ENCODE data around the gene SEPTIN8. TPM values are rescaled to one million over a fixed set of nuclear protein-coding genes. Genes with fewer than 3 reads are reported as not detected.

SEPTIN8 gene
- total and polyA plus RNA-seq, 2 donors (not counting 1 experiment from before 2014, with no cell fraction given): 4.0 to 5.9 TPM

DNA sequence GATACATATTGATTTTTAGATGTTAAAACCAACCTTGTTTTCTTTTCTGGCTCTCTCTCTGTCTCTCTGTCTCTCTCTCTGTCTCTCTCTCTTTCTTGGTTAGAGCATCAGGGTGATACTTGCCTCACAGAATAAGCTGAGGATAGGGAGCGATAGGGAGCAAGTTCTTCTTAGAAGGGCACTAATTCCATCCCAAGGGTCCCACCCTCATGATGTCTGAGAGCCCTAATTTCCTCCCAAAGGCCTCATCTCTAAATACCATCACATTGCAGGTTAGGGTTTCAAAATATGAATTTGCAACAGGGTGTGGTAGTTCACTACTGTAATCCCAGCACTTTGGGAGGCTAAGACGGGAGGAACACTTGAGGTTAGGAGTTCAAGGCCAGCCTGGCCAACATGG, 34.9 kb downstream of the SEPTIN8 start:
- Histone ChIP-seq H3K4me3 (ENCODE audit: control extremely low read depth in 1 of 5, extremely low read depth in 1 of 5, insufficient read depth in 1 of 5, low read depth in 2 of 5, low read length in 4 of 5) (no peak overlapping the region), H4K20me1 (ENCODE audit: control insufficient read depth, insufficient read depth, low read length, poor library complexity, severe bottlenecking) (no peaks in the 10 kb centered on the region), H3K27ac (ENCODE audit: low read length in 2 of 2) (no peak overlapping the region), H3K79me2 (ENCODE audit: control insufficient read depth, insufficient read depth, low read length) (peaks cover under 1% of the 10 kb centered on the region), H3K27me3 (replicated peaks in 1 of 4; ENCODE audit: control extremely low read depth in 1 of 4, control insufficient read depth in 3 of 4, insufficient read depth in 4 of 4, low read length in 3 of 4) (peaks cover 0 to 30% (median 18%) of the 10 kb centered on the region in 4 experiments), H3K9me3 (ENCODE audit: control extremely low read depth in 1 of 3, control insufficient read depth in 2 of 3, insufficient read depth in 1 of 3, low read length in 2 of 3) (peaks cover 3 to 9% (median 4%) of the 10 kb centered on the region in 3 donors), H3K9ac (ENCODE audit: low read length) (no peak overlapping the region), H3K36me3 (replicated peaks in 1 of 2; ENCODE audit: control extremely low read depth in 1 of 2, control insufficient read depth in 1 of 2, extremely low read depth in 1 of 2, insufficient read depth in 2 of 2, low read length in 1 of 2) (no peaks in the 10 kb centered on the region), H2AFZ (ENCODE audit: insufficient read depth, low read depth, low read length, poor library complexity, severe bottlenecking) (no peak overlapping the region), H3K4me1 (ENCODE audit: control insufficient read depth in 2 of 2, insufficient read depth in 2 of 2, low read length in 2 of 2) (peaks cover 9 to 13% of the 10 kb centered on the region in 2 donors), H3K4me2 (replicated peaks; ENCODE audit: low read depth, low read length, poor library complexity, severe bottlenecking) (no peak overlapping the region)
- no peak for TF ChIP-seq EZH2 (IDR thresholded peaks at IDR 0.05; ENCODE audit: borderline replicate concordance, insufficient read depth, low read depth, low read length, poor library complexity, severe bottlenecking)
- TF ChIP-seq, protein P1, sequence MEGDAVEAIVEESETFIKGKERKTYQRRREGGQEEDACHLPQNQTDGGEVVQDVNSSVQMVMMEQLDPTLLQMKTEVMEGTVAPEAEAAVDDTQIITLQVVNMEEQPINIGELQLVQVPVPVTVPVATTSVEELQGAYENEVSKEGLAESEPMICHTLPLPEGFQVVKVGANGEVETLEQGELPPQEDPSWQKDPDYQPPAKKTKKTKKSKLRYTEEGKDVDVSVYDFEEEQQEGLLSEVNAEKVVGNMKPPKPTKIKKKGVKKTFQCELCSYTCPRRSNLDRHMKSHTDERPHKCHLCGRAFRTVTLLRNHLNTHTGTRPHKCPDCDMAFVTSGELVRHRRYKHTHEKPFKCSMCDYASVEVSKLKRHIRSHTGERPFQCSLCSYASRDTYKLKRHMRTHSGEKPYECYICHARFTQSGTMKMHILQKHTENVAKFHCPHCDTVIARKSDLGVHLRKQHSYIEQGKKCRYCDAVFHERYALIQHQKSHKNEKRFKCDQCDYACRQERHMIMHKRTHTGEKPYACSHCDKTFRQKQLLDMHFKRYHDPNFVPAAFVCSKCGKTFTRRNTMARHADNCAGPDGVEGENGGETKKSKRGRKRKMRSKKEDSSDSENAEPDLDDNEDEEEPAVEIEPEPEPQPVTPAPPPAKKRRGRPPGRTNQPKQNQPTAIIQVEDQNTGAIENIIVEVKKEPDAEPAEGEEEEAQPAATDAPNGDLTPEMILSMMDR (IDR thresholded peaks at IDR 0.05): no peak
- Mint-ChIP-seq H3K27ac (no peak overlapping the region), H3K9me3 (ENCODE audit: insufficient read depth) (no peaks in the 10 kb centered on the region), H3K4me1 (peaks cover 16% of the 10 kb centered on the region), H3K4me3 (no peak overlapping the region), H3K27me3 (peaks cover 28% of the 10 kb centered on the region)
- DNase-seq (no peak), ATAC-seq (ENCODE audit: low read depth) (no peak)
- ChIA-PET POLR2A (no interaction called here), CTCF (no interaction called here)
- intact Hi-C loops (cut with micrococcal nuclease): no loop called here
- WGBS (ENCODE audit: insufficient coverage): 100% methylated on average over 1 of the region's 2 CpGs

DNA sequence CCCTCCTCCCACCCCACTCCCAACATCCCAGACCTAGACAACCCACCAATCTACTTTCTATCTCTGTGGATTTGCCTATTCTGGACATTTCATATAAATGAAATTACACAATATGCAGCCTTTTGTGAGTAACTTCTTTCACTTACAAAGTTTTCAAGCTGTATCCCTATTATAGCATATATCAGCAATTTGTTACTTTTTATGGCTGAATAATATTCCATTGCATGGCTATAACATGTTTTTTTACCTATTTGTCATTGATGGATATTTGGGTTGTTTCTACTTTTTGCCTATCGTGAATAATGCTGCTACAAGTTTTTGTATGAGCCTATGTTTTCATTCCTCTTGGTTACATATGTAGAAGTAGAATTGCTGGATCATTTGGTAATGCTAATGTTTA, 37.8 kb downstream of the SEPTIN8 start:
- Mint-ChIP-seq H3K4me3 (no peak overlapping the region), H3K4me1 (peaks cover 22% of the 10 kb centered on the region), H3K27ac (no peak overlapping the region), H3K27me3 (peaks cover 14% of the 10 kb centered on the region), H3K9me3 (ENCODE audit: insufficient read depth) (no peaks in the 10 kb centered on the region)
- Histone ChIP-seq H3K9ac (ENCODE audit: low read length) (no peak overlapping the region), H3K27me3 (replicated peaks in 1 of 4; ENCODE audit: control extremely low read depth in 1 of 4, control insufficient read depth in 3 of 4, insufficient read depth in 4 of 4, low read length in 3 of 4) (peaks cover 0 to 12% (median 7%) of the 10 kb centered on the region in 4 experiments), H3K4me2 (replicated peaks; ENCODE audit: low read depth, low read length, poor library complexity, severe bottlenecking) (no peak overlapping the region), H2AFZ (ENCODE audit: insufficient read depth, low read depth, low read length, poor library complexity, severe bottlenecking) (no peak overlapping the region), H3K27ac (ENCODE audit: low read length in 2 of 2) (no peak overlapping the region), H3K4me1 (ENCODE audit: control insufficient read depth in 2 of 2, insufficient read depth in 2 of 2, low read length in 2 of 2) (peaks cover 11 to 13% of the 10 kb centered on the region in 2 donors), H4K20me1 (ENCODE audit: control insufficient read depth, insufficient read depth, low read length, poor library complexity, severe bottlenecking) (no peaks in the 10 kb centered on the region), H3K79me2 (ENCODE audit: control insufficient read depth, insufficient read depth, low read length) (peaks cover 17% of the 10 kb centered on the region), H3K36me3 (replicated peaks in 1 of 2; ENCODE audit: control extremely low read depth in 1 of 2, control insufficient read depth in 1 of 2, extremely low read depth in 1 of 2, insufficient read depth in 2 of 2, low read length in 1 of 2) (no peaks in the 10 kb centered on the region), H3K4me3 (ENCODE audit: control extremely low read depth in 1 of 5, extremely low read depth in 1 of 5, insufficient read depth in 1 of 5, low read depth in 2 of 5, low read length in 4 of 5) (no peak overlapping the region), H3K9me3 (ENCODE audit: control extremely low read depth in 1 of 3, control insufficient read depth in 2 of 3, insufficient read depth in 1 of 3, low read length in 2 of 3) (peaks cover 3 to 9% (median 4%) of the 10 kb centered on the region in 3 donors)
- DNase-seq (no peak), ATAC-seq (ENCODE audit: low read depth) (no peak)
- TF ChIP-seq, protein P1 (IDR thresholded peaks at IDR 0.05): no peak
- no peak for TF ChIP-seq EZH2 (IDR thresholded peaks at IDR 0.05; ENCODE audit: borderline replicate concordance, insufficient read depth, low read depth, low read length, poor library complexity, severe bottlenecking)
- ChIA-PET POLR2A (interaction anchor here (0.7 kb wide), 1 partner anchor 189 kb away, joined by 5 read pairs; no protein-coding TSS in a partner anchor), CTCF (no interaction called here)
- WGBS (ENCODE audit: insufficient coverage): 80% methylated on average over 1 of the region's 1 CpG
- intact Hi-C loops (cut with micrococcal nuclease): no loop called here
